GM21737 (cell line): ENCODE measurements around the gene CEP85L.

ENCODE experiments used
- ATAC-seq: cut with Tn5 transposase; IDR thresholded peaks from one replicate; pipeline ENCODE4 v1.9.1; 2021; ENCODE audit warnings: mild to moderate bottlenecking, moderate library complexity; ENCODE audit not compliant: unreplicated experiment

CEP85L gene

DNA sequence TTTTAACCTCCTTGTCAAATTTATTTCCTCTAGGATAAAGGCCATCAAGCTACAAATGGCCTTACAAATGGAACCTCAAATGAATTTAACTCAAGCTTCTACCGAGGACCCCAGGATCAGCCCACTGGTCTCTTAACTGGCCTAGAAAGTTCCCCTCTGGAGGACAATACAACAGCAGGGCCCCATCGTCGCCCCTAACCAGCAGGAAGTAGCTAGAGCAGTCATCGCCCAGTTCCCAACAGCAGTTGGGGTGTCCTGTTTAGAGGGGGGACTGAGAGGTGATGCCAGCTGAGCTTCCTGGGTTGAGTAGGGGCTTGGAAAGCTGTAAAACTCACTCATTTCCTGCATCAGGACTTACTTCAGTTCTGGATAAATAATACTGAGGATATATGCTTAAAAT is 25.6 kb downstream of the CEP85L start:
- ATAC-seq = no peak

DNA sequence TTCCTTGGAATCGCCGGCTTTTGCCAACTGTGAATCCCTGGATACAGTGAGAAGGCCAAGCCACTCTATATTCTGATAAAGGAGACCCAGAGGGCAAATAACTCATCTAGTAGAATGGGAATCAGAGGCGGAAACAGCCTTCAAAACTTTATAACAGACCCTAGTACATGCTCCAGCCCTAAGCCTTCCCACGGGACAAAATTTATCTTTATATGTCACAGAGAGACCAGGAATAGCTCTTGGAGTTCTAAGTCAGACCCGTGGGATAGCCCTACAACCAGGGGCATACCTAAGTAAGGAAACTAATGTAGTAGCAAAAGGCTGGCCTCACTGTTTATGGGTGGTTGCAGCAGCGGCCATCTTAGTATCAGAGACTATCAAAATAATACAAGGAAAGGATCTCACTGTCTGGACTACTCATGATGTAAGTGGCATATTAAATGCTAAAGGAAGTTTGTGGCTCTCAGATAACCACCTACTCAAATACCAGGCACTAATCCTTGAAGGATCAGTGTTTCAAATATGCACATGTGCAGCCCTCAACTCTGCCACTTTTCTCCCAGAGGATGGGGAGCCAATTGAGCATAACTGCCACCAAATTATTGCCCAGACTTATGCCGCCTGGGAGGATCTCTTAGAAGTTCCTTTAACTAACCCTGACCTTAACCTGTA is 29.5 kb downstream of the CEP85L start:
- no peak for ATAC-seq

DNA sequence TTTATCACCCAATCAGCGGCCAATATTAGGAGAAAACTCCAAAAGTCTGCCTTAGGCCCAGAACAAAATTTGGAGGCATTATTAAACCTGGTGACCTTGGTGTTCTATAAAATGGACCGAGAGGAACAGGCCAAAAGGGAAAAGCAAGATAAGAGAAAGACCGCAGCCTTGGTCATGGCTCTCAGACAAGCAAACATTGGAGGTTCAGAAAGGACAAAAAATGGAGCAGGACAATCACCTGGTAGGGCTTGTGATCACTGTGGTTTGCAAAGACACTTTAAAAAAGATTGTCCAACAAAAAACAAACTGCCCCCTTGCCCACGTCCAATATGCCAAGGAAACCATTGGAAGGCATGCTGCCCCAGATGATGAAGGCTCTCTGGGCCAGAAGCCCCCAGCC is 31.2 kb downstream of the CEP85L start:
- ATAC-seq = no peak

DNA sequence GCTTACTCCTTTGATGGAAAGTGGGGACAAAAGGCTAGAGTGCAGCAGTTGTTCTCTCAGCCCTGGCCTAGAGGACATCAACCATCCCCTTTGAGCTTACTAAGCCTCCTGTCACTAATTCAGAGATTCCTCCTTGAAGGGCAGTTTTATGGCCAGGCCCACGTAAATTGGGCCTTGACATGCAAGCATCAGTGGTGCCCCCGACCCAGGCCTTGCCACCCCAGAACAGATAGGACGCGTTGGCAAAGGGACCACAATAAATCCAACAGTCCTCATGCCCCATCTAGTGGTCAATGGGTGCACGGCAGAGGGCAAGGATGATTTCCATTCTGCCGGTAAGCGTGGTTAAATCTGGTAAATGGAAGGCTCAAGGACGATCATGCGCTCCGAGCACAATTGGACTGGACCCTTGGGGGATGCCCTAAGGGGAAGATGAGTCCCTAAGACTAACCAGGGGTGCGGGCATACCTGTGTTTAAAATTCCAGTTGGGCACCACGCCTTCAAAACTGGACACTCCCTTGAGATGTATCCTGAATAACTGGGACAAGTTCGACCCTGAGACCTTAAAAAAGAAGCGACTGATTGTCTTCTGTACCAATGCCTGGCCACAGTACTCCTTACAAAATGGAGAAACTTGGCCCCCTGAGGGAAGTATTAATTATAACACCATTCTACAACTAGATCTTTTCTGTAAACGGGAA is 32.6 kb downstream of the CEP85L start:
- ATAC-seq = peak; percentile 76

DNA sequence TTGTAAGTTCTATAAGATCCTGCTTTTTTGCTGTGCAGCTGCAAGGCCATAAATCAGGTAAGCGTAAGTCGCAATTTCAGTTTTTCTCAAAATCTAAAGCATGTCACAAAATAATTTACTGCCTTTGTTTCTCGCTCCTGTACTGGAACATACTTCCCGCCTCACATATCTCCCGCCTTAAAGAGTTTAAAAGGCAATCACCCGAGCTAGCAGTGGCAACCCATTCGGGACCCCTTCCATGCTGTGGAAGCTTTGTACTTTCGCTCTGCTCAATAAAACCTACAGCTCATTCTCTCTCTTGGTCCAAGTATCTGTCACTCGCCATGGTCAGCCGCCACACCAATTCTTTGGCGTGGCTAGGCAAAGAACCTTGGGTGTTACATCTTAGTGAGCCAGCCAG is 34.0 kb downstream of the CEP85L start:
- no peak for ATAC-seq

DNA sequence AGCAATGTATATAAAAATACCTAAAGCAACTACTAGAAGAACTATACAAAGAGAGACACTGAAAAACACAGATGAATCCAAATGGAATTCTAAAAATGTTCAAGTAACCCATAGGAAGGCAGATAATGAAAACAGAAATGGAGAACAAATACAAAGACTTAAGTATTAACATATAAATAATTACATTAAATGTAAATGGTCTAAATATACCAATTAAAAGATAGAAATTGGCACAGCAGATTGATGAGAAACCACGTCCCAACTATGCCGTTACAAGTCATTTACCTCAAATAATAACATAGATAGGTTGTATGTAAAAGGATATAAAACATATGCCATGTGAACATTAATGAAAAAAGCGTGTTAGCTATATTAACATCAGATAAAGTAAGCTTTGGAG is 40.1 kb downstream of the CEP85L start:
- no peak for ATAC-seq

DNA sequence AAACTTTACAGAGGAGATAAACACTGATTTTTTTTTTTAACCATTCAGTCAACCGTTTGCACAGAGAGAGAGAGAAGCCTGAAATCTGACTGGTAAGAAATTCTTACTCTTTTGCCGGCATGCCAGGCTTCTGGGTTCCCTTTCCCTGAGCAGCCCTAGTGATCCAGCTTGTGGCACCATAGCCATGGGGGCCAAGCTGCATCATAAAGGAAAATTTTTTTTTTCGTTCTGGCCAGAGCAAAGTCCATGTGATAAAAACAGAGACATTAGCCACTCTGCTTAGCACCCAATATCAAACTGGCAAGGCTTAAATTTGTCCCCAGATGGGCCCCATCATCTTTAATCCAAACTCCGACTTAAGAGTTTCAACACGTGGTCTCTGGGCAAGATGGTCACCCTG is 44.5 kb downstream of the CEP85L start:
- no peak for ATAC-seq

DNA sequence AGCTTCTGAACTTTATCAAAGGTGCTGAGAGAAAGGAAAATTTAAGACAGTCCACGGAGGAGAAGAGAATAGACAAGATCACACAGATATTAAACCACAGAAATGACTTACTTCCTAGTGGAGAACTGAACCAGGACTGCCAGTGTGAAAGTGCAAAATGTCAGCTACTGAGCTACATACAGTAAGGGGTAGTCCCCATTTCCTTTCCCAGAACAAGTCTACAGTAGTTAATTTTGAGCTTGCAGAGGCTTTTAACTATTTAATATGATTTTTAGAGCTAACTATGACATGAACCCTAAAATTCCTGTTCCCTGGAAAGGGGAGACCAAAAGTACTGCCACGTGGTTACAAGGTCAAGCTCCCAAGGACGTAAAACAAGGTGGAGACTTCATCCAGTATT is 45.1 kb downstream of the CEP85L start:
- peak; percentile 57 for ATAC-seq

DNA sequence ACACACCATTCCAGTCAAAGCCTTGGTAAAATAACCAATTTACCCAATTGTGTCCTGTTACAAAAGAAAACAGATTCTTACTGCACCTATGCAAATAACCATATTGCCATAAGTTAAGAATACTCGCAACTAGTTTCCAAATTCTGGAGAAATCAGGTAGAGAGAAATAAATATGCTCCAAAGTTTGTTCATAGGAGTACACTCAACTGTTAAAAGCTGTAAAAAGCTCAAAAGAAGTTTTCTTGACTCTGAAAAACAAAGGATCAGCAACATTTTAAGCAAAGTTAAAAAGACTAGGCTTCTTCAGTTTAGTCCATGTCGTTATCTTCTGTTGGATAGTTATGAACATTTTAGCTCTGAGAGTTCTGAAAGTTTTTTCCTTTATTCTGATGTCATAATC is 48.0 kb downstream of the CEP85L start:
- ATAC-seq = no peak

DNA sequence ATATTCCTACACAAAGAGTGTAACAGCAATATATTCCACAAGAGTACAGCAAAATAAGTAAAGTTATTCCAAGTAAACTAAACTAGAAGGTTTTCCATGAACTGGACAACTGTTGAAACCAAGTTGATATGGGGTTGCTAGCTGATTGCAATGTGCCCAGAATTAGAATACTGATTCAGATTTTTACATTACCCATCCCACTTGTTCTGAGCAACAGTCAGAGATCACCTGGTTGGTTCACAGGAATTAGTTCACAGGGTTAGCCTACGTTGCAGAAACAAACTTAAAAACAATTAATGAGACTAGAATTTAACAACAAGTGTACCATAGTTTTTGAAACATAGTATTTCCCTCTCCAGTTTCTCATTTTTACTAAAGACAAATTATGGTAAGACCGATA is 49.1 kb downstream of the CEP85L start:
- ATAC-seq = no peak

DNA sequence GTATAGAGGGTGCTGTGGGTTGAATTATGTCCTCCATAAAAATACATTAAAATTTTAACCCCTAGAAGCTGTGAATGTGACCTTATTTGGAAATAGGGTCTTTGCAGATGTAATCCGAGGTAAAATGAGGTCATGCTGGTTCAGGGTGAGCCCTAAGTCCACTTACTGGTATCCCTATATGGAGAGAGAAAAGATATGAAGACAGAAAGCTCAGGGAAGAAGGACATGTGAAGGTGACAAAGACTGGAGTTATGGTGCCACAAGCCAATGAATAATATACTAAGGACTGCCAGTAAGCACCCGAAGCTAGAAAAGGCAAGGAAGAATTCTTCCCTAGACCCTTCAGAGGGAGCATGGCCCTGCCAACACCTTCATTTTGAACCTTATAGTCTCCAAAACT is 53.1 kb downstream of the CEP85L start:
- no peak for ATAC-seq

DNA sequence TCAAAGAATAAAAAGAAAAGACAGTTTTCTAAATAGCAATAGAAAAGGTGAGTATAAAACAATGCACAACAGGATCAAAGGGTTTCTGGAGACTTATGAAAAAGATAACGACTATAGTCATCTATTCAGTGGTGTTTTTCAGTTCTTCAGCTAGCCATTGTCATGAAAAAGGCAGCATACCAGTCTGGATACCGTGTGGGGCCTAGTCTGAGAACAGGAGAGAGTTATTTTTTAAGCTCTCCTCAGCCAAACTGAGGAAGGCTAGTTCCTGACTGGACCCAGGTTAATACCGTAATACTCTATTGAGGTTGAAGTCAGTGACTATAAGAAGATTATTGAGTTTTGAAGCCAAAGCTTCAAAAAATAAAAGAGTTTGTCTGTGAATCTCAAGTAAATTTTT is 53.8 kb downstream of the CEP85L start:
- no peak for ATAC-seq

DNA sequence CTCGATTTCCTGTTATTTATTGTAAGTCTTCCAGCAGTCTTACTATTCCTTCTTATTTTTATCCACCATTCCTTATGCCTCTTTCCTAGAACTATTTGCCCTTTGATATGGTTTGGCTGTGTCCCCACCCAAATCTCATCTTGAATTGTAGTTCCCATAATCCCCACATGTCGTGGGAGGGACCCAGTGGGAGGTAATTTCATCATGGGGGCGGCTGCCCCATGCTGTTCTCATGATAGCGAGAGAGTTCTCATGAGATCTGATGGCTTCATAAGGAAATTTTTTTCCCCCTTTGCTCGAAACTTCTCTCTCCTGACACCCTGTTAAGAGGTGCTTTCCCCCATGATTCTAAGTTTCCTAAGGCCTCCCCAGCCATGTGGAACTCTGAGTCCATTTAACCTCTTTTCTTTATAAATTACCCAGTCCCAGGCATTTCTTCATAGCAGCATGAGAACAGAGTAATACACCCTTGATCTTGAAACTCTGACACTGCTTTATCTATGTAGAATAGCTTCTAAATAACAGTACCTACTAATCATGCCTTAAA is 54.5 kb downstream of the CEP85L start:
- no peak for ATAC-seq

DNA sequence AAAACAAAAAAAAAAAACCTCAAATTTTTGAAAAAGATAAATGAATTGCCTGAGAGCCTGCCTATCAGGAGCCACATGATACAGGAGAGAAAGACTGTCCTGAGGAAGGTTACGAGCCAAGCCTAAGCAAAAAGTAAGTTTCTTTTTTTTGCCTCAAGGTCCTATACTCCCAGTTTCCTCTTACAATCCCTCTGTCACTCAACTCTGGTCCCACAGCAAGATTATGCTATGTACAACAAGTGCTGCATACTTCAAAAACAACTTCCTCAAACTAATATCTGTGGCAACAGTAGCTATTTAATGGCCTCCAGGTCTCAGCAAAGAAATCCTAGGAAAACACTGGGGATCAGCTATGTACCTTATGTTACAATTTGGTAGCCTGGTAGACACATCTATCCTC is 56.5 kb downstream of the CEP85L start:
- no peak for ATAC-seq

DNA sequence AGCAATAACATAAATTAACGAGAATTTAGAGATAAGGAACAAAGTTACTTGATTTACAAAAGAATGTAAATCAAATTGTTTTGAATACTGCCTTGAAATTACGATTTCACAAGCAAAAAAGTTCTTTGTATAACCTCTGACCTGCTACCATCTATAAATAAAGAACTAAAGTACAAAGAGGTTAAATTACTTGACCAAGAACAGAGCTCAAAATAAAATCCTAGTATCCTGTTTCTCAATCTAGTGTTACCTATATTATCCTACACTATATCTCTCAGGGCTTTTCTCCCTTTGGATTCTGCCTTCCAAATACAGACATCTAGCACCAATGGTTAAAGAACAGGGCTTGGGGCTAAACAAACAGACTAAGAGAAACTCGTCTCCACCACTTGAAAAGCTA is 59.5 kb downstream of the CEP85L start:
- no peak for ATAC-seq

DNA sequence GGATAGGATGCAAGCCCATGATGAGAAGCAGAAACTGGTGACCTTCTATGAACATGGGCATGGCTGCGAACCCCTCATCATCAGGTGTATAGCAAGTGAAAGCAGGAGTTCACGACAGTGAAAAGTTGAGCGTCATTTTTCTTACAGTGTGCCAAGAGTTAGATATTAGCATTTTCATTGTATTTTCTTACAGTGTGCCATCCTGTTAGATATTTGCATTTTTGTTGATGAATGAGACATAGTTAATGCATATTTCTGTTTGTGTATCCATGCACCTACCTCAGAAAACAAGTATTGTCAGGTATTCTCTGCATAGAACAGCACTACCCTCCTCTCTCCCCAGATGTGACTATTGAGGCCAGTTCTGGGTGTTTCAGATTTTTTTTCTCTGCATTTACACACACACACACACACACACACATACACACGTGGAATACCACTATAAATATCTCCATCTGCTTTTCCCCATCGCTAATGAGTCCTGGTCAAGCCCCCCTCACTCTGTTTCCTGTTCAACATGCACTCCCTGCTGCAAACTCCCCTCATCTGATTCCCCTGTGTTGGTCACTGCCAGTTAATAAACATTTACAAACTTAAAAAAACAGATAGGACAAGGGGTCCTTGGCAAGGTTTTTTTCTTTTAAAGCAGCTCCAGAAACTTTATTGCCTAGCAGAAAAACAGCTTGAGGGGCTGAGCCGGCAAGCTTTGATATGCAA is 61.6 kb downstream of the CEP85L start:
- no peak for ATAC-seq

DNA sequence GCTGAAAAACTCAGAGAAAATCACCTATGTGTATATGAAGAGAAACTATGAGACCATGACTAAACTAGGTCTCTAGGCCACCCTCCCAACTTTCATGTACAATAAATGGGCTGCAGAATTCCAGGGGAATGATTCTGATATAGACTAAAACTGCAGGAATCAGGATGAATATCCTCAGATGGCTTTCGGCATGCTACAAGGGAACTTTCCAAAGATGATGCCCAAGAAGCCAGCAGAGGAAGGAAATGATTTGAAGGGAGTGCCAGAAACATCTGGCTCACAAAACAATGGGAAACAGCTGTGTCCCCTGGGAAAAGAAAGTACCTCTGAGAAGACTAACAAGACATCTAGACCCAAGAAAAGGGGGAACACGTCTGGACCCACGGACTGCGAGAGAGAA is 62.2 kb downstream of the CEP85L start:
- no peak for ATAC-seq

DNA sequence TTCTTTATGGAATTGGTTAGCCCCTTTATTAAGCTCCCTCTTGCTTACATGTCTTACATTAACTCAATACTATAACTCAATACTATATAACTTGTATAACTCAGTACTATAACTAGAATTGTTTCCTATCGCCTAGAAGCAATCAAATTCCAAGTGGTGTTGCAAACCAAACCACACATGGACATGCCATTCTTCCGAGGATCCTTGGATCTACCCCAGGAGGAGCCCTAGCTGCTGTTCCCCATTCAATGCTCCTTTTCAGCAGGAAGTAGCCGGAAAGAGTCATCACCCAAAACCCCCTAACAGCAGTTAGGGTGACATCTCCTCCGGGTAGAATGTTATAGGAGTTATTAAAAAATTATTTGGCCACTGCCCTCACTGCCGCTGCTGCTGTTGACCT is 62.8 kb downstream of the CEP85L start:
- no peak for ATAC-seq

DNA sequence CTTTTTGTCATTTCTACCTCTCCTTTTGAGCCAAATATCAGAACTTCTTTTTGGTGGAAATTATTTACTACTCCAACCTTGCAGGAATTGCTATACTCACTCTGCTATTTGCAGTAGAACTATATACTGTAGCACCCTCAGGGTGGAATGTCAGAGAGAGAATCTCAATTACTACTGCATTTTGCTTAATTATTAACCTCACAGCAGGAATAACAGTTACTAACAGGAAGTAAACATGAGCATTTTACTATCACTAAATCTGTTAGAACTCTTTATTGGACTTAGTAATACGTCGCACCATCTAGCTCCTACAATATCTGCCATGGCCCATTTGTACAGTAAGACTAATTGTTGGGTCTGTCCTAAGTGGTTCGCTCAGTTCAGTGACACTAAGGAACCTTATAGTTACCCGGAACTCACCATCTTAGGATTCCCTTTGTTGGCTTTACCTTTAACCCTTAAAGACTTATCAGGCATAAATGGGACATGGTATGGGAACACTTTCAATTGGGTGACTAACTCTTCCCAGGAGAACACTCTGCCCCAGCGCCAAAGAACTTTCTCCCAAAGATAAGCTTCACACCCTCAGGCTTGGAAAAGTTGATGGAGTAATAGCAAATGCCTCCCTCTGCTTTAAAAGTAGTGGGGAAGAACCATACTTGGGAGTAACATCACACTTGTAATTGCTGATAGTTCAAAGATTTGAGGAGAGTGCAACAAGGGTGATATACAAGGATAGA is 64.5 kb downstream of the CEP85L start:
- no peak for ATAC-seq

DNA sequence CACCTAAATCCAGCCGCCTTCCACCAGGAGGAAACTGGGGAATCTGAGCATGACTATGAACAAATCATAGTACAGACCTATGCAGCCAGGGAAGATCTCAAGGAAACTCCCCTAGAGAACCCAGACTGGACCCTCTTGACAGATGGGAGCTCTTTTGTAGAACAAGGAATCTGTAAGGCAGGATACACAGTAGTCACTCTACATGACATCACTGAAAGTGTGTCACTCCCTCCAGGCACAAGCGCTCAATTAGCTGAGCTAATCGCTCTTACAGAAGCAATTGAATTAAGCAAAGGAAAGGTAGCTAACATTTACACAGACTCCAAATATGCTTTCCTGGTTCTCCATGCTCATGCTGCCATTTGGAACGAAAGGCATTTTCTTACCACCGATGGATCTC is 66.5 kb downstream of the CEP85L start:
- ATAC-seq = no peak

DNA sequence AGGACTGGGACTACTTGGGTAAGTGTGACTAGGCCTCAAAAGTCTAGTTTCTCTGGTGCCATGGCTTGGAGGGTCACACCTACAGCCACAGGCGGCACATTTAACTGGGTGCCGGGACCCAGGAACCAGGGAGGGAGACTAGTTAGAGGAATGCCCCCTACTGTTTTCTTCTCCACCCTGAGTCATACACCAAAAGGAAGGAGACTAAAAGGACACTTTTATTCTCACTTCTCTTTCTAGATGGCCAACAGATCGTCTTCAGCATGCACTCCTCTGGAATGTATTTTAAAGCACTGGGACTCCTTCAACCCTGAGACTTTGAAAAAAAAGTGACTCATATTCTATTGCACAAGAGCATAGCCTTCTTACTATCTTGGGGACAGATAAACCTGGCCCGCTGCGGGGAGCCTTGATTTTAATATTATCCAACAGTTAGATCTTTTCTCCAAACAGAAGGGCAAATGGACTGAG is 69.9 kb downstream of the CEP85L start:
- ATAC-seq = no peak
